ENCODE data around the gene IGFBP5. TPM values are rescaled to one million over a fixed set of nuclear protein-coding genes. Genes with fewer than 3 reads are reported as not detected.

The IGFBP5 gene
- polyA plus RNA-seq, 1 donor from 2014 or later = 1.6 TPM

- H2AFZ ChIP-seq (ENCODE audit: low read depth, low read length) = no peak overlapping the region
These were observed 24.9 kb downstream of the IGFBP5 start for GRCh38 chr2:216670266-216671080.

More at GRCh38 chr2:216670266-216671080, 24.9 kb downstream of the IGFBP5 start:
- Histone ChIP-seq H3K9me2 (ENCODE audit: insufficient read depth, low read length) (no peaks in the 10 kb centered on the region), H3K27me3 (ENCODE audit: insufficient read depth, low read depth, low read length) (no peaks in the 10 kb centered on the region), H4K20me1 (ENCODE audit: insufficient read depth) (no peaks in the 10 kb centered on the region), H3K4me2 (ENCODE audit: low read length) (no peak overlapping the region), H3K36me3 (ENCODE audit: insufficient read depth, low read length) (no peaks in the 10 kb centered on the region), H3K4me3 (ENCODE audit: low read length) (no peak overlapping the region), H3K9ac (ENCODE audit: low read length) (no peak overlapping the region), H3K27ac (ENCODE audit: low read length) (no peak overlapping the region), H3K9me3 (ENCODE audit: low read length) (no peaks in the 10 kb centered on the region), H3F3A (ENCODE audit: insufficient read depth, low read length, poor library complexity, severe bottlenecking) (no peaks in the 10 kb centered on the region), H3K79me2 (replicated peaks; ENCODE audit: insufficient read depth, low read length) (no peaks in the 10 kb centered on the region)
- TF ChIP-seq SMC3 (conservative IDR thresholded peaks at IDR 0.05; ENCODE audit: poor library complexity) = no peak
- TF ChIP-seq EP300 (conservative IDR thresholded peaks at IDR 0.05; ENCODE audit: poor library complexity, severe bottlenecking) = no peak
- no peak for TF ChIP-seq REST (IDR thresholded peaks at IDR 0.05; ENCODE audit: borderline replicate concordance)
- no peak for TF ChIP-seq CTCF (IDR thresholded peaks at IDR 0.05; ENCODE audit: poor library complexity, severe bottlenecking)
- no peak for TF ChIP-seq POLR2AphosphoS5 (IDR thresholded peaks at IDR 0.05)
- TF ChIP-seq RAD21 (conservative IDR thresholded peaks at IDR 0.05) = no peak
- TF ChIP-seq EZH2 (IDR thresholded peaks at IDR 0.05; ENCODE audit: borderline replicate concordance, insufficient read depth, low read length, poor library complexity, severe bottlenecking) = no peak
- TF ChIP-seq TAF1 (IDR thresholded peaks at IDR 0.05; ENCODE audit: low read depth) = no peak
